ENCODE measurements around the gene TOMM6.

The TOMM6 gene

DNA sequence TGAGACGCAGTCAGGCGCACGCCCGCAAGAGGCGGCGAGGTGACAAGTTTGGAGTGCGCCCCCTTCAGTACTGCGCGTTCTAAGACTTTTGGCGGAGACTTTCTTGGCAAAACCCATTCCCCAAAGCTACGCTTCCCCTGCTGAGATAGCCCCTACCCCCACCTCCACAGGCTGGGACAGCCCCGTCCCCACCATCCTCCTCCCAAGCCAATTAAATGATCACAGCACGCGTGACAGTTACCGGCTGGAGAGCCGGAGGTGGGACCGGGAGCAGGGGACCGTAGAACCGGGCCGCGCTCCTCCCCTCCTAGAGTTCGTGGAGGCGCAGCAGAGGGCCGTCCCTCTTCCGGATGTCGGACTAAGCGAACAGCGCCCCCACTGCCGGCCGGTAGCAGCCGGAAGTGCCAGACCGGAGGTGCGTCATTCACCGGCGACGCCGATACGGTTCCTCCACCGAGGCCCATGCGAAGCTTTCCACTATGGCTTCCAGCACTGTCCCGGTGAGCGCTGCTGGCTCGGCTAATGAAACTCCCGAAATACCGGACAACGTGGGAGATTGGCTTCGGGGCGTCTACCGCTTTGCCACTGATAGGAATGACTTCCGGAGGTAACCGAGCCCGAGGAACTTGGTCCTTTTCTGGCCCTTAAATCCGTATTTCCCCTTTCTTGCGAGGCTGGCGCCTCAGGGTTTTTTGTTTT is at the start of gene TOMM6:
Gene TOMM6 (plus strand): TSS at position 476 of the 699 bp plus-strand sequence. CDS start 4 bp downstream, at position 480.
- DNase-seq (ENCODE audit: low spot score): peak; percentile 93

DNA sequence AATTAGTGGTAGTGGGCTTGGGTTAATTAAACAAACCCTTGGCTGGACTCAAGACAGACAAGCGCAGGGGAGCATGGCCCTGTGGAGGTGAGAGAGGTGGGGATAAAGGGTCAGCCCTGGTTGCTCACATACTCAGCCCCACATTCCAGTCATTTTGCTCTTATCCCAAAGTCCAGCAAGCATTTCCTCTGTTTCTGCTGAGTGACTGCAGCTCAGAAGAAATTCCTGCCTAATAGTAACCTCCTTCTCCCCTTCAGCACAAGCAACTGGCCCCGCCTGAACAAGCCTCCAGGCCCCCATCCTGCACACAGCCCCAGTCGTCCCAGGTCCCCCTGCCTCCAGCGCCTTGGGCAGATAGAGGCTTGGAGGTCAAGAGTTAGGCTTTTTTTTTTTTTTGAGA is 48.5 kb upstream of the TOMM6 start:
- no peak for DNase-seq (ENCODE audit: low spot score)

DNA sequence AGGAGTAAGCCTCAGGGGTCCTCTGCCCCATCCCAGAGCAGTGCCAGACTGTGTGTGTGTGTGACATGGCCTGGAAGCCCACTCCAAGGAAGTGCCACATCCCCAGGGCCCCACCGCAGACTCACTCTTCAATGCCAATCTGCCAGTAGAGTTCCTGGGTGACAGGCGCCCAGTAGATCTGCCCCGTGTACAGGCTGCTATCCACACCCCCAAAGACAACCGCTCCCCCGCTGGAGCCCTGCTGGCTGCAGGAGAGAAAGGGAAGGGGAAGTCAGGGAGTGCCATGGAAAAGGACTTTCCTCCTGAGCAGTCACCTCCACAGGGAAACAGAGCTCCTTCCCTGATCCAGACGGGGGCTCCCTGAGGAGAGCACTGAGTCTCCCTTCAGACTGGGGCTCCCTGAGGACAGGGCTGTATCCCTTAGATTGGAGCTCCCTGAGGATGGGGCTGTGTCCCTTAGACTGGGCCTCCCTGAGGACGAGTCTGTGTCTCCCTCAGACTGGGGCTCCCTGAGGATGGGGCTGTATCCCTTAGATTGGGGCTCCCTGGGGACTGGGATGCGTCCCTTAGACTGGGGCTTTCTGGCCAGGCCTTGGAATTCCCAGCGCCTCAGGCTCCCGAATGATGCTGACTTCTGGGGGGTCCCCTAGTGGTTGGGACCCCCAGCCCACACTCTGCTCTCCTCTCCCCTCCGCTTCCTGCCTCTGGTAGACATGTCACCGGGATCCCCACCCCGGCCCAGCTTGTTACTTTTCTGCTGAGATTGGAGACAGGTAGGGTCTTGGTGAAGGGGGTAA is 46.9 kb upstream of the TOMM6 start:
- no peak for DNase-seq (ENCODE audit: low spot score)

DNA sequence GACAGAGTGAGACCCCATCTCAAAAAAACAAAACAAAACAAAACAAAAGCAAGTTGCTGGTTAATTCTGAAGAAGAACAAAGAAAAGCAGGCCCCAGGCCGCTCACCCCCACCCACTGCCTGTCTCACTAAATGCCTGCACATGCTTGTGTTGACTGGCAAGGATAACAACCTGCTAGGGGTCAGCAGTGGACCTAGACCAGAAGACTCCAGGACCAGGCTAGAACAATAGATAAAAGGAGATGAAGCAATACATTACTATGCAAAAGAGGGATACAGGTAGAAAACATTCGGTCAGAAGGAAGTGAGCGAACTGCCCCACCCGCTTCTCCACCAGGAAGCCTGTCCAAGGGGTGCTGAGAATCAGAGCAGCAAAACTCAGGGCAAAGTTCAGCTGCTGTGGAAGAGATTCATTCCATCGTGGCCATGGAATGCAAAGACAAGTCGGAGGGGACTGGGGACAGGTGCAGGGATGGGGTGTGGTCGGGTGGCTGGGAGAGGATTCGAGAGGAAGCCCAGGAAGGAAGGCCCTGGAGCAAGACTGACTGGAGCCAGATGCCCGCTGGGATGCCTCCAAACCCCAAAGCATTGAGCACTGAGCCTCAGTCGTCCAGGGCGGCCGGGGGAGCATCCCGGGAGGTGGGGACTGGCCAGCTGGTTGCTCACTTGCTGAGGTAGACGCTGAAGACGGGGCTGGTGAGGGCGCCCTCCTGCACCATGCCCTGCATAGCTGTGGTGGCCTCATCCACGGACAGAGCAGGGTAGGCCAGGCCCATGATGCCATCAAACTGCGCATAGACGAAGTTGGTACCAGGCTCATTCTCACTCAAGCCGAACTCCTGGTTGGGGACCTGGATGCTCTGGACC is 45.6 kb upstream of the TOMM6 start:
- no peak for DNase-seq (ENCODE audit: low spot score)

DNA sequence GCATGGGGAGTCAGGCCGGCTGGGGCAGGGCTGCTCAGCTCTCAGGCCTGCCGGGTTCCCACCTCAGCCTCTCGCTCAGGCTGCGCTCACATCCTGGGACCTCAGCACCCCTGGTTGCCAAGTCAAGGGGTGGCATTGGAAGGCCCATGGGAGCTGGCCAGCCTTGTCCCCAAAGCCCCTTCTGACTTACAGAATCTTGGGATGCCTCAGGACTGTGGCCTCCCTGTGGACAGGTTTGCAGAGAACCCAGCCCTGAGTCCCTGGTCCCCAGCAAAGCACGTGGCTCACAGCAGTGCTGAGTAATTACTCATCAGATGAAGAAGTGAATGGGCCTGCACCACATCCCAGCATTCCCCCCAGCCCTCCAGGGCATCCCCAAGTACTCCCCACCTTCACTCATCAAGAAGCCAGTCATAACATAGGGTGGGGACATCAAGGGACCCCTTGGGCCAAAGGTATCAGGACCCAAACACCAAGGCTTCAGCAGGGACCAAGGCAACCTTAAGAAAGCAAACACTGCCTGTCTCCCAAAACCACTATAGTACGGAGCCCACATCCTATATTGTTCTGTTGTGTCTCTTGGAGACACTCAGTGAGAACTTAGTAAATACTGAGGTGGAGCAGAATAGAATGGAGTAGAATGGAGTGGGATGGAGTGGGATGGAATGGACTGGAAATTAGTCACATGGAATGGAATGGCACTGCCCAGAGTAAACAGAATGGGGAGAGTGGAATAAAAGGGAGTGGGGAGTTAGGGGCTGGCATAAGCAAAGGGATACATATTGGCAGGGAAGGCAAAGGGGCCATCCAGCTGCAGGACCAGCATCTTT is 43.9 kb upstream of the TOMM6 start:
- DNase-seq (ENCODE audit: low spot score): no peak

DNA sequence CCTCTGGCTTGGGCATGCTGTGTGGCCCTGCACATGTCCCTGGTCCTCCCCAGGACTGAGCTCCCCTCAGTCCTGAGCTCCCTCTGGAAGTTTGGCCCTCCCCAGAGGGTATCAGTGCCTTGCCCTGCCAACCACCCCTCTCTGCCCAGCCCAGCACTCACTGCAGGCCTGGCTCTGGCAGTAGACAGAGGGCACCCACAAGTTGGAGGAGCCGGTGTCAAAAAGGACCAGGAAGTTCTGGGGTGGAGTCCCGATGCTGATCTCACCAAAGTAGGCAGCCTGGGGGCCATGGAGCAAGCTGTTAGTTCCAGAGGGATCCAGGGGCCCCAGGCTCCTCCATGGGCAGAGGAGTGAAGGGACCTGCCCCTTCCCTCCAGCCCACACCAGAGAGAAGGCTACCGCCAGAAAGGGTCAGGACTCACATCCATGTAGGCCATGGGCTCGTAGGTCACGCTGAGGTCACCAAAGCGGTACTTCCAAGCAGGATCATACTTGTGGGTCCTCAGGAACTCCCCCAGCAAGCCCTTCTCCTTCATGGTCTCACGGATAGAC is 43.2 kb upstream of the TOMM6 start:
- no peak for DNase-seq (ENCODE audit: low spot score)

DNA sequence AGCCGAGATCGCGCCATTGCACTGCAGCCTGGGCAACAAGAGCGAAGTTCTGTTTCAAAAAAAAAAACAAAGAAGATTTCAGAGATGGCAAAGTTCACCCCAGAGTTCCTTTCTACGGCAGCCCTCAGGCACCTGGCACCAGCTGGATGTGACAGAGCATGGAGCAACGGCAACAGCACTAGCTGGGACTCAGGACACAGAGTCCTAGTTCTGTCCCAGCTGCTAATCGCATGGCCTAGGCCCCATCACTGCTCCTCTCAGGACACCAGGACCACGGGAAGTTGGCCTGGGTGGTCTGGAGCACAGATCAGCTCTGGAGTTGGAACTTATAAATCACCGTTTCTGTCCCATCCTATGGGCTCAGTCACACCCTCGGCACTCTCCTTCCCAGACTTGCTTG is 41.4 kb upstream of the TOMM6 start:
- no peak for DNase-seq (ENCODE audit: low spot score)

DNA sequence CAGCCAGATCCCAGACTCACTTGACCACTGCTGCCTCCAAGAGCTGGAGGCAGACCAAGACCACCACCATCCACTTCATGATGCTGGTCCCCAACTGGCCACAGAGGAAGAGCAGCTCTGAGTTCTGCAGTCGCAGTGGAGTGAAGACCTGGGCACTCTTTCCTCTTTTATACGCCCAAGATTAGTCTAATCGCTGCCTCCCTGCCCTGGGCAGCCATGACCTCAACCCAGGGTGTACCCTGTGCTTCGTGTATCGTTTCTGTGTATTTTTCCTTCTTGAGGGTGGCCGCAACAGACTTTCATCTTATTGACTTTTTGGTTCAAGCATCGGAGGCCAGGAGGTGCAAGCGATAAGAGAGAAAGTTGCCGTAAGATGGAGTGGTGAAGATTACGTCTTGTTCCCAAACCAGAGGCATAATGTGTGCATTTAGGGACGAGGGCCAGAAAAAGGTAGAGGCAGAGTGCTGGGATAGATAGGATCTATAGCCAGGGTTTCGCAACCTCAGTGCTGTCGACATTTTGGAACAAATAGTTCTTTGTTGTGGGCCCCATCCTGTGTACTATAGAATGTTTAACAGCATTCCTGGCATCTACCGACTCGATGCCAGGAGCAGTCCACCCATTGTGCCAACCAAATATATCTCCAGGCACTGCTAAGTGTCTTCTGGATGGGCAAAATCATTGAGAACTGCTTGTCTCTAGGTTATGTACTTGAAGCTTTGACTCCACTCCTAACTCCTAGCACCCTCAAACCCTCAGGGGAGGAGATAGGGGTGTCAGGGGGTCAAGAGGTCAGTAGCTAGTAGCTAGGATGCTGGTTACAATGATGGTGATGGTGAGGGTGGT is 40.0 kb upstream of the TOMM6 start, which contains the start of gene PGC:
Gene PGC (minus strand): TSS at position 142 of the 846 bp plus-strand sequence. CDS start 63 bp downstream, at position 79.
- DNase-seq (ENCODE audit: low spot score): no peak

DNA sequence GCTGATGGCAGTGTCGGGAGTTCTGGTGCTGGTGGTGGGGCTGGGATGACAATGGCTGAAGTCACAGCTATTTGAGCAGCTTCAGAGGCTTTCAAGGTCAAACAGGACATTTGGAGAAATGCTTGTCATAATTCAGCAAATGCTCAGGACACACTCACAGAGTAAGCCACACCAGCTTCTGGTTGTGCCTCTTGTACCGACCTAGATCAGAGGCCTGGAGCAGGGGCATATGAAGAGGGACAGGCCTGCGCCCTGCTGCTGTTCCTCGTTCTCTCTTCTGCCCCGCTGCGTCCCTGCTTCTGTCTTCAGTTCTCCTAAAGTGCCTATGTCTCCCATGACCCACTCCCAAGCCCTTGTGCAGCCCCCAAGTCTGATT is 39.4 kb upstream of the TOMM6 start:
- no peak for DNase-seq (ENCODE audit: low spot score)

DNA sequence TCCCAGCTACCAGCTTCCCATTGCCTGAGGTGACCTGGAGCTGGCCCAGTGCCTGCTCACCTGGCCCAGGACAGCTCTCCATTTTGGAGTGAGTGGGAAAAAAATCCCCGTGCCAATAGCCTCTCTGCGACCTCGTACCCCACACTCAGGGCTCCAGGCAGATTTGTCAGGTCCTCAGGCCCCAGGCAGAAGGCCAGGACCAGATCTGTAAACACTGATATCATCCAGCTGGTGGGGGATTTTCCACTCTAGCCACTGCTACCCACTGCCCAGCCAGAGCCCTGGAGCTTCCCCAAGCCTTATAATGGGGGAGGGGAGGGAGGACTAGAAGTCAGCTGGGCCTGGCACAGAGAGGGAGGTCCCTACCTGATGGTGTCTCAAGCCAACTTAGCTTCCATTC is 39.0 kb upstream of the TOMM6 start:
- DNase-seq (ENCODE audit: low spot score): no peak

DNA sequence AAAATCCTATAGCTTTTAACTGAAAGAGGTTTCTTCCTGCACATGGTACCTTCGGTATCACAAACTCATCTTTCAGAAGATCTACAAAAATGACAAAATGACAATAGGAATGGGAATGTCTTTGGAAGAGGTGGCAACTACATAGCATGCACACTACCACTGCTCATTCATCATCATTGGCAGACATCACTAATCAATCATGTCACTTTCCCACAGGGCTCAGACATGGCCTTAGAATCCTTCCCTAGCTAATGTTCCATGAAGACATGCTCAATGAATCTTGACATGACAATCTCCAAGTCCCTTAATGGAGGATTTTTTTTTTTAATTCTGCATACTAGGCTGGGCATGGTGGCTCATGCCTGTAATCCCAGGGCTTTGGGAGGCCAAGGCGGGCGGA is 37.1 kb upstream of the TOMM6 start:
- no peak for DNase-seq (ENCODE audit: low spot score)

DNA sequence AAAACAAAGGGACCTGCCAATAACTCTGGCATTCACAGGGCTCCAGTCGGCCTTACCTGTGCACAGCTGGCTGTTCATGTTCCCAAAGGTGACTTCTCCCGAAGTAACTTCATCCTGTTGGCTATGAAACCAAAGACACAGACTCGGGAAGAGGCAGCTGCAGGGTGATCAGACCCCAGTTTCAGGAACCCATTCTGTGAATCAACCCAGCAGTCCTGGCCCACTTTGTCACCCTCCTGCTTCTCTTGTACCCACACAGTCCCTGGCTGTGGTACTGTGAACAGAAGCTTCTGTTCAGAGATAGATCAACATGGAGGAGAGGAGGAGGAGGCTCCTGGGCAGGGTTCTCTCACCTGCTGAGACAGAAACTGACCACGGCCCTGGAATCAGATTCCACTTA is 31.6 kb upstream of the TOMM6 start:
- DNase-seq (ENCODE audit: low spot score): no peak

DNA sequence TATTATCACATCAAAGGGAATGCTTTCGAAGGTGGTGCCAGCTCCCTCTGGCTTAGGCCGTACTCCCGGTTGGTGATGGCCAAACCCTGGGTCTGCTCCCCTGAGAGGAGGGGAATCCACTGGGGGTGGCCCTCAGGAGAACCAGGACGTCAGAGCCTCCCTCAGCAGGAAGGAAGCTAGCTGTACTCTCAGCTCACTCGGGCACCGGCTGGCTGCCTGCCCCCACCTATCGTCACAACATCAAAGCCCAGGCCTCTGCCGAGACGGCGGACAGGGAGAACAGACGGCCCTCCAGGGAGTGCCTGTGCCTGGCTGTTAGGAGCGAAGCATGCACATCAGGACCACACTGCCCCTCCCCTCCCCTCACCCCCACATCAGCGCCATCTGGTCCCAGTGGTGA is 31.1 kb upstream of the TOMM6 start:
- DNase-seq (ENCODE audit: low spot score): no peak

DNA sequence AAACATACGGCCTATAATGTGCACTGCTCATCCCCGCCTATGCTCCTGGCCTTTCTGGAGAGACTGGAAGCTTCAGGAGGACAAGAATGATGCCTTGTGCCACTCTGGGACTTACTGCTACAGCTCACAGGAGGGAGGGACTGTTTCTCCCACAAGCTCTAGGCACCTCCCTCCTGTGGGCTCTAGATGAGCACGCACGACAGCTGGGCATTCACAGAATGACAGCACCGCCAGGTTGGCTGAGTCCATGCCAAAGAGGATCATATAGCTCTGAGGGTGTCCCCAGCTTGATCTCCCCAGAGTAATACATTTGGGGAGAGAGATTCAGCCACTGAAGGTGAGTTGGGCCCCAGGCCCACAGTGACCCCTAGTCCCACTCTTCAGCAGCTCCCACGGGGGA is 30.2 kb upstream of the TOMM6 start:
- DNase-seq (ENCODE audit: low spot score): no peak

DNA sequence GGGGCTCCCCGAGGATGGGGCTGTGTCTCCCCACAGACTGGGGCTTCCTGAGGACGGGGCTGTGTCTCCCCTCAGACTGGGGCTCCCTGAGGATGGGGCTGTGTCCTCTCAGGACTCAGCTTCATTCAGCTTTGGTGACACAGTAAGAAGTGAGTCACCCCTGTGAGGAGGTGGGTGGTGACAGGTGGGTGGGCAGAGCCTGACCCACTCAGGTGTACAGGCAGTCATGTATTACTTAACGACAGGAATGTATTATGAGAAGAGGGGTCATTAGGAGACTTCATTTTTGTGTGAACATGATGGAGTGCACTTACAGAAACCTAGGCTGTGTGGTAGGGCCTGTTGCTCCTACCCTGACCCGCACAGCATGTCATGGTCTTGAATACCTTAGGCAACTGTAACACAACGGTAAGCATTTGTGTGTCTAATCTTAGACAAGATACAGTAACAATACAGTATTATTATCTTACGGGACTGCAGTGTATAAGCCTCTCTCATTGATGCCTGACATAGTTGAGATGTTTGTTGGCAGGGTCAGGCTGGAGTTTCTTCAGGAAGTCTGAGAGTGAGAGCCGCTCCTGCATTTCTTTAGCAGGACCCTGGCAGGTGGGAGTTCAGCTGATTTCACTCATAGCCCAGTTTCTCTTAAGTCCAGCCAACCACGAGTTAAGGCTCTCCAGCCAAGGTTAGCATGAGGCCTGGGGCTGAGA is 29.4 kb upstream of the TOMM6 start:
- DNase-seq (ENCODE audit: low spot score): no peak

DNA sequence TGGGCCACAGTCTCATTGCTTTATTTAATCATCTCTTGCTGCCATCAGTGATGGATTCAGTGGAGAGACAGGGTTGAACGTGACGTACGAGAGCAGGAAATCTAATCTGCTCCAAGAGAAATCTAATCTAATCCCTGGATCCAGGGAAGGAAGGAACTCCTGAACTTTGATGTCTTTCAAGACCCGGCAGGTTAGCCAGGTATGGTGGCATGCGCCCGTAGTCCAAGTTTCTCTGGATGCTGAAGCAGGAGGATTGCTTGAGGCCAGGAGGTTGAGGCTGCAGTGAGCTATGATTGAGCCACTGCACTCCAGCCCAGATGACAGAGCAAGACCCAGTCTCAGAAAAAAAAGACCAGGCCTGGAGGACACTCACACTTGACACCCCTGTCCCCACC is 28.9 kb upstream of the TOMM6 start:
- DNase-seq (ENCODE audit: low spot score): no peak

DNA sequence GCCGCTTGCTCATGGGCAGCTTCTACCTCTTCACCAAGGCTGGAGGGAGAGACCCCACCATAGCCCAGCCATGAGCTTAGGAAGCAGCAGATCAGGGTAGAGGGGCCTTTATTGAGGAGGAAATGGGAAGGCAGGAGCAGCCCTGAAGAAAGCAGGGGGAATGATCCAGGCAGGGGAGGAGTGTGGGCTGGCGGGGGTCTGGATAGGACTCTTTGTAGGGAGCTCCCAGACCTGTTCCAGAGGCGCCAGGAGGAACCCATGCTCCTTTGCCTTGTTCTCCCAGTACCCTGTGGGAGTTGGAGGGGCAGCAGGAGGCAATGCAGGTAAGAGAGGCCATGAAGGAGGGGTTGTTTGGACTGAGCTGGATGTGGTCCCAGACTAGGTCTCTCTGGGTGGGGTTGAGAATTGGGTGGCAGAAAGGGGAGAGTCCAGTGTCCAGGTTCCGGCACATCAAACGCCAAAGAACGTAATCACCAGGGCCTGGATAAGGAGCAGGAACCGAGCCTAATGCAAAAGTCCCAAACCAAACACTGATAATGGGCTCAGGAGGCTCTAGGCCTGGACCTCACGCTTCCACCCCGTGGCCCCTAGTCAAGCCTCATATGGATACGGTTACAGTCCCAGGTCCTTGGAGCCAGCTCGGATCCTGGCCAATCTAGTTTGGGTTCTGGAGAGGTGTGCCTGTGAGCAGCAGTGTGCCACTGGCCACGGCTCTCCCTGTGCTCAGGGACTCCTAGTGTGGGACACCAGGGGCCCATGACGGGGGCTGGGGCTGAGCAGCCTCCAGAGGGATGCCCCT is 28.2 kb upstream of the TOMM6 start:
- DNase-seq (ENCODE audit: low spot score): no peak

DNA sequence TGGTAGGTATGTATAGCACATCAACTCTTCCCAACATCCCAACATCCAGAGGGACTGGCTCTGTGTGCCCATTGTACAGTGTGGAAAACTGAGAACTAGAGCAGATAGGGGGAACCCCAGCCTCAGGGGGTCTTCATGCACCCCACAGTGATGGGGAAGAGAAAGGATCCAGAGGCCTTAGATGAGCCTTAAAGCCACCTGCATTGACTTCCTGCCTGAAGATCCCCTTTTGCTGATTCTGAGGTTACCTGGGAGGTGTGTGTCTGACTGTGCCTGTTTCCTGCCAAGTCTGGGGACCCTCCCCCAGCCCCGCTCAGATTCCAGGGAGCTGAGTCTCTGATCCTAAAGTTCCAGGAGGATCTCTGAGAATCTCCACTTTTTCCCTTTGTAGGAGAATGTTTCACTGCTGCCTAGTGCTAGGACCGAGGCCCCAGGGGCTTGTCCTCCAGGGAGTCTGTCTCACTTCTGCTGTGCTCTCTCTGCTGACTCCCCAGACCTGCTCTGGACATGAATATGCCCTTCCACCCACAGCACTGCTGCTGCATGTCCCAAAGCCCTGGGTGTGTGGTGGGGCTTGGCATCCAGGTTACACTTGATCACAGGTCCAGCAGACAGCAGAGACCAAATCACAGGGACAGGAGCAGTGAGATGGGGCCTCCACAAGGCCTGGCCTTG is 27.5 kb upstream of the TOMM6 start:
- no peak for DNase-seq (ENCODE audit: low spot score)
